ENCODE data around the gene GALR2. TPM values are rescaled to one million over a fixed set of nuclear protein-coding genes. Genes with fewer than 3 reads are reported as not detected.

The GALR2 gene
- total RNA-seq, 6 donors from 2014 or later, result 0.61 TPM; not detected in 5

GRCh38 chr17:76107509-76107908 lies 32.9 kb downstream of the GALR2 start:
- DNase-seq (no peak), ATAC-seq (ENCODE audit: low FRiP score in 2 of 2) (no peak)
- H3K36me3 ChIP-seq, result no peaks in the 10 kb centered on the region
- no peak overlapping the region for H3K4me3 ChIP-seq
- peaks cover 9 to 16% (median 10%) of the 10 kb centered on the region in 4 donors for H3K4me1 ChIP-seq
- 80 to 81% methylated on average over 6 of the region's 6 CpGs for WGBS, 2 donors
- H3K27ac ChIP-seq, result no peak overlapping the region
- H3K27me3 ChIP-seq, result no peaks in the 10 kb centered on the region
- TF ChIP-seq CTCF (IDR thresholded peaks at IDR 0.05) (no peak), POLR2AphosphoS5 (IDR thresholded peaks at IDR 0.05) (no peak), POLR2A (IDR thresholded peaks at IDR 0.05) (no peak), EP300 (IDR thresholded peaks at IDR 0.05) (no peak)
- no peaks in the 10 kb centered on the region for H3K9me3 ChIP-seq

GRCh38 chr17:76111956-76112355 lies 37.4 kb downstream of the GALR2 start:
- H3K36me3 ChIP-seq, result no peaks in the 10 kb centered on the region
- H3K27me3 ChIP-seq, result no peaks in the 10 kb centered on the region
- H3K27ac ChIP-seq, result no peak overlapping the region
- ATAC-seq (ENCODE audit: low FRiP score in 2 of 2) (no peak), DNase-seq (no peak)
- no peak overlapping the region for H3K4me3 ChIP-seq
- no peaks in the 10 kb centered on the region for H3K4me1 ChIP-seq
- TF ChIP-seq POLR2A (IDR thresholded peaks at IDR 0.05), result no peak
- no peak for TF ChIP-seq EP300 (IDR thresholded peaks at IDR 0.05)
- no peak for TF ChIP-seq POLR2AphosphoS5 (IDR thresholded peaks at IDR 0.05)
- no peak for TF ChIP-seq CTCF (IDR thresholded peaks at IDR 0.05)
- H3K9me3 ChIP-seq, result no peaks in the 10 kb centered on the region
- 73 to 81% methylated on average over 2 of the region's 2 CpGs for WGBS, 2 donors

DNA sequence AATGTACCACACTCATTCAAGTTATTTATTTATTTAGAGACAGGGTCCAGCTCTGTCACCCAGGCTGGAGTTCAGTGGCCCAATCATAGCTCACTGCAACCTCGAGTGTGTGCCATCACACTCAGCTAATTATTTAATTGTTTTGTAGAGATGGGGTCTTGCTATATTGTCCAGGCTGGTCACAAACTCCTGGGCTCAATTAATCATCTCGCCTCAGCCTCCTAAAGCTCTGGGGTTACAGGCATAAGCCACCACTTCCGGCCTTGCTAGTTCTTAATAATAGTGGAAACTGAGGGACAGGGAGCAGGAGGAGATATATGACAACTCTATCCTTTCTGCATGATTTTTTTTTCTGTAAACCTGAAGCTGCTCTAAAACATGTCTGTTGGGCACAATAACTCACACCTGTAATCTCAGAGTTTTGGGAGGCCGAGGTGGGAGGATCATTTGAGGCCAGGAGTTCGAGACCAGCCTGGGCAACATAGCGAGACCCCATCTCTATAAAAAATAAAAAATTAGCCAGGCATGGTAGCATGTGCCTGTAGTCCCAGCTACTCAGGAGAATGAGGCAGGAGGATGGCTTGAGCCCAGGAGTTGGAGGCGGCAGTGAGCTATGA lies 40.7 kb downstream of the GALR2 start:
- no peak overlapping the region for H3K4me3 ChIP-seq
- no peak for DNase-seq
- H3K4me1 ChIP-seq, result no peaks in the 10 kb centered on the region
- TF ChIP-seq CTCF (IDR thresholded peaks at IDR 0.05) (no peak), EP300 (IDR thresholded peaks at IDR 0.05) (no peak), POLR2A (IDR thresholded peaks at IDR 0.05) (no peak), POLR2AphosphoS5 (IDR thresholded peaks at IDR 0.05) (no peak)
- H3K36me3 ChIP-seq, result no peaks in the 10 kb centered on the region
- ATAC-seq (ENCODE audit: low FRiP score in 2 of 2), result no peak
- H3K27me3 ChIP-seq, result no peaks in the 10 kb centered on the region
- 90 to 92% methylated on average over 7 of the region's 7 CpGs for WGBS, 2 donors
- no peaks in the 10 kb centered on the region for H3K9me3 ChIP-seq
- H3K27ac ChIP-seq, result no peak overlapping the region

DNA sequence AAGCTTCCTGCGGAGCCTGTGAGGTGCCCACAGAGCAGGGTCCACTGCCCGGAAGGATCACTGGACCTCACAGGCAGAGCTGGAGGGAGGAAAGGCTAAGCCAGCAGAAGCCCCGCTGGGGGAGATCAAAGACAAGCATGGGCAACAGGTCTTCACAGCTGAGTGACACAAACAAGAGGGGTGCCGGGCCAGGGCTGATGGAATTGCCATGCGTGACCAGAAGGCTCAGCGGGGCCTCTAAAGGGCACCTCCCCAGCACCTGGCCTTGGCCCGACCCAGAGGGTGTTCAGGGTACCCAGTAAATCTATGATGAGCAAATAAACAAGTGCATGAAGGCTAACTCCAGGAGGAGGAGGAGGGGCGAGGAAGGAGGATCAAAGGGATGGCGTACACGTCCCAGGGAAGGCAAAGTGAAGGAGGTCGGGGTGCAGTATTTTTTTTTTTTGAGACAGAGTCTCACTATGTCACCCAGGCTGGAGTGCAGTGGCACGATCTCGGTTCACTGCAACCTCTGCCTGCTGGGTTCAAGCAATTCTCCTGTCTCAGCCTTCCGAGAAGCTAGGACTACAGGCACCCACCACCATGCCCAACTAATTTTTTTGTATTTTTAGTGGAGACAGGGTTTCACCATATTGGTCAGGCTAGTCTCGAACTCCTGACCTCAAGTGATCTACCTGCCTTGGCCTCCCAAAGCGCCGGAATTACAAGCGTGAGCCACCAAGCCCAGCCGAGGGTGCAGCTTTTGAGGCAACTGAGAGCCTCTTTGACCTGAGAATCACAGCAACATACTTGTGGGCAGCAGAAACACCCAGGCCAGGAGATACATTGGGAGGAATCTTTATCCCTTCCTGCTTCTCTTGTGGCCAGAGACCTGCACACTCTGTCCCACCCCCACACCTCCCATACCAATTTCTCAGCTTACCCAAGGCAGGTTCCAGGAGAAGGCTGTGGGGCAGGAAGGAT lies 45.1 kb downstream of the GALR2 start:
- Histone ChIP-seq H3K4me3 (no peak overlapping the region), H3K27ac (no peak overlapping the region), H3K27me3 (no peaks in the 10 kb centered on the region), H3K9me3 (no peaks in the 10 kb centered on the region), H3K4me1 (peaks cover 6 to 11% (median 8%) of the 10 kb centered on the region in 4 donors), H3K36me3 (no peaks in the 10 kb centered on the region)
- 85 to 87% methylated on average over 17 to 19 of the region's 19 CpGs for WGBS, 2 donors
- DNase-seq (no peak), ATAC-seq (ENCODE audit: low FRiP score in 2 of 2) (no peak)
- TF ChIP-seq CTCF (IDR thresholded peaks at IDR 0.05), result no peak
- no peak for TF ChIP-seq POLR2AphosphoS5 (IDR thresholded peaks at IDR 0.05)
- no peak for TF ChIP-seq EP300 (IDR thresholded peaks at IDR 0.05)
- TF ChIP-seq POLR2A (IDR thresholded peaks at IDR 0.05), result no peak
